NT2/D1 (cell line): ENCODE results near the gene DPP6.

ENCODE experiments used
- DNase-seq: peaks from one replicate; pipeline ENCODE4 v3.0.0-alpha.2; 2011; ENCODE audit warnings: low read depth, low spot score
- H3K27me3 ChIP-seq: 2 replicates; pipeline ENCODE4 v1.6.0; 2011; ENCODE audit warnings: mild to moderate bottlenecking; ENCODE audit not compliant: insufficient read length, insufficient read depth
- H3K36me3 ChIP-seq: 2 replicates; pipeline ENCODE4 v1.6.1; 2011; ENCODE audit warnings: mild to moderate bottlenecking, low read length, mixed read lengths; ENCODE audit not compliant: insufficient read depth, insufficient read length
- H3K4me1 ChIP-seq: 2 replicates; pipeline ENCODE4 v1.5.1; 2011; ENCODE audit not compliant: insufficient read depth, insufficient read length
- H3K4me3 ChIP-seq: 2 replicates; pipeline ENCODE4 v1.5.1; 2011; ENCODE audit warnings: low read depth; ENCODE audit not compliant: insufficient read length
- H3K9ac ChIP-seq: 2 replicates; pipeline ENCODE4 v1.6.0; 2011; ENCODE audit warnings: low read depth; ENCODE audit not compliant: insufficient read length
- H3K9me3 ChIP-seq: 2 replicates; pipeline ENCODE4 v1.5.1; 2011; ENCODE audit warnings: mild to moderate bottlenecking, low read length; ENCODE audit not compliant: insufficient read depth
- SUZ12 ChIP-seq: IDR thresholded peaks from 2 replicates; pipeline ENCODE4 v1.6.1; 2011; ENCODE audit not compliant: insufficient read length, insufficient read depth; ENCODE audit errors: extremely low read depth
- YY1 ChIP-seq: IDR thresholded peaks from 2 replicates; pipeline ENCODE4 v1.6.1; 2011; ENCODE audit not compliant: insufficient read length, insufficient read depth
- ZNF274 ChIP-seq: IDR thresholded peaks from 2 replicates; pipeline ENCODE4 v1.6.1; 2011; ENCODE audit warnings: mild to moderate bottlenecking, low read depth, low read length

DPP6 gene

GRCh38 chr7:154880513-154880912 lies 828.3 kb downstream of the DPP6 start:
- Histone ChIP-seq H3K36me3 (no peaks in the 10 kb centered on the region), H3K27me3 (no peaks in the 10 kb centered on the region), H3K4me1 (peaks cover 3% of the 10 kb centered on the region), H3K9me3 (peaks cover 9% of the 10 kb centered on the region; the same call in 1 of the 2 replicates), H3K9ac (no peak overlapping the region), H3K4me3 (no peak overlapping the region)
- DNase-seq, result no peak
- TF ChIP-seq YY1, result no peak
- no peak for TF ChIP-seq ZNF274

DNA sequence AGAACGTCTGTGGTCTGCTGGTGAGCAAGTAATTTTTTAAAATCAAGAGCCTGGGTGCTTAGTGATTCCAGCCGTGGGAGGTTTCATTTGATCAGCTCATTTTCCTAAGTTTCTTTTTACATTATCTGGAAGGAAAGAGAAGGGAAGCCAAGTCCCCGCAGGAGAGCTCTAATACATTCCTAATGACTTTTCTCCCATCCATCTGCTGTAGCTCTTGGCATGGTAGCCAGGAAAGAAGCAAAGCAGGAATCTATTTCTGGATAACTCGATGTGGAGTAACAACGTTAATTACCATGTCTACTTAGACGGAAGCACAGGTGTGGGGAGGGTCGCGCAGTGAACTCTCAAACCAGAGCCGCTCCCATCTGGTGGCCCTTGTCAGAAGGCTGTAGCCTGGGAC lies 828.8 kb downstream of the DPP6 start:
- H3K4me1 ChIP-seq, result peaks cover 3% of the 10 kb centered on the region
- no peaks in the 10 kb centered on the region for H3K27me3 ChIP-seq
- no peak overlapping the region for H3K9ac ChIP-seq
- DNase-seq, result no peak
- no peaks in the 10 kb centered on the region for H3K36me3 ChIP-seq
- H3K9me3 ChIP-seq, result peaks cover 9% of the 10 kb centered on the region; the same call in 1 of the 2 replicates
- no peak overlapping the region for H3K4me3 ChIP-seq
- no peak for TF ChIP-seq SUZ12
- no peak for TF ChIP-seq ZNF274

DNA sequence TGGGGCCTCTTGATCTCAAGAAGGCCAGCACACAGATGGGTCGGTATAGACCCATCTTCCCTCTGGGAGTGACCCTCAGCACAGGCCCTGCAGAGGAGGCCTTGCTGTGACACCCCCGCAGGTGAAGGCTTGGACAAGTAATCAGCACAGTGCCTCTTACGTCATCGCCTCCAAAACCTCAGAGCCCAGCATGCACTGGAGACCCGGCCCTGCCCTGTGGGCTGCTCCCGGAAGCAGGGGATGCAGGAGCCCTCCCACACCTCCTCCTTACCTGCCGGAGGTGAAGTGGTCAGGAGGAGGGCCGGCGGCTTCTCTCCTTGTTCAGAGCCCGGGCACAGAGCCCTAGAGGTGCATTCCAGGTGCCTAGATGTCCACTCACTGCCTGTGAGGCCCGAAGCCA lies 829.3 kb downstream of the DPP6 start:
- H3K9me3 ChIP-seq, result peaks cover 9% of the 10 kb centered on the region; the same call in 1 of the 2 replicates
- TF ChIP-seq ZNF274 (no peak), YY1 (no peak), SUZ12 (no peak)
- H3K9ac ChIP-seq, result no peak overlapping the region
- no peak for DNase-seq
- no peaks in the 10 kb centered on the region for H3K27me3 ChIP-seq
- no peak overlapping the region for H3K4me3 ChIP-seq
- H3K4me1 ChIP-seq, result peaks cover 3% of the 10 kb centered on the region
- H3K36me3 ChIP-seq, result no peaks in the 10 kb centered on the region

DNA sequence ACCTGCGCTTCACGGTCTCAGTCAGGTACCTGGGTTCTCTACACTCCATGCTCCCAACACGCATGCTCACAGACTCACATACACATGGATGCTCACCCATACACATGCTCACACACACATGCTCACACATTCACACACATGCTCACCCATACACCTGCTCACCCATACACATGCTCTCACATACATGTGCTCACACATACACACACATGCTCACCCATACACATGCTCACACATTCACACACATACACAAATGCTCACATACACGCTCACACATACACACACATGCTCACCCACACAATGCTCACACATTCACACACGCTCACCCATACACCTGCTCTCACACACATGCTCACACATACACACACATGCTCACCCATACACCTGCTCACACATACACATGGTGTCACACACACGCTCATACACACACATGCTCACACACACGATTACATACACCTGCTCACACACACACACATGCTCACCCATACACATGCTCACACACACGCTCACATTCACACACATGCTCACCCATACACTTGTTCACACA lies 830.8 kb downstream of the DPP6 start:
- H3K4me3 ChIP-seq, result no peak overlapping the region
- H3K9me3 ChIP-seq, result peaks cover 9% of the 10 kb centered on the region; the same call in 1 of the 2 replicates
- H3K27me3 ChIP-seq, result no peaks in the 10 kb centered on the region
- DNase-seq, result no peak
- no peaks in the 10 kb centered on the region for H3K36me3 ChIP-seq
- H3K4me1 ChIP-seq, result peaks cover 3% of the 10 kb centered on the region
- no peak overlapping the region for H3K9ac ChIP-seq
- no peak for TF ChIP-seq SUZ12
- TF ChIP-seq YY1, result no peak
- TF ChIP-seq ZNF274, result no peak

GRCh38 chr7:154884348-154884920 lies 832.2 kb downstream of the DPP6 start:
- Histone ChIP-seq H3K27me3 (no peaks in the 10 kb centered on the region), H3K36me3 (no peaks in the 10 kb centered on the region), H3K4me1 (peaks cover 3% of the 10 kb centered on the region), H3K9ac (no peak overlapping the region), H3K9me3 (peaks cover 9% of the 10 kb centered on the region; the same call in 1 of the 2 replicates), H3K4me3 (no peak overlapping the region)
- no peak for TF ChIP-seq ZNF274
- TF ChIP-seq SUZ12, result no peak
- no peak for TF ChIP-seq YY1
- DNase-seq, result no peak

GRCh38 chr7:154886591-154886990 lies 834.4 kb downstream of the DPP6 start:
- Histone ChIP-seq H3K27me3 (no peaks in the 10 kb centered on the region), H3K36me3 (no peaks in the 10 kb centered on the region), H3K4me1 (peaks cover 3% of the 10 kb centered on the region), H3K9me3 (peaks cover 9% of the 10 kb centered on the region; the same call in 1 of the 2 replicates), H3K9ac (no peak overlapping the region), H3K4me3 (no peak overlapping the region)
- TF ChIP-seq YY1 (no peak), ZNF274 (no peak), SUZ12 (no peak)
- no peak for DNase-seq

- H3K27me3 ChIP-seq, result no peaks in the 10 kb centered on the region
- no peak overlapping the region for H3K4me3 ChIP-seq
- TF ChIP-seq ZNF274 (no peak), SUZ12 (no peak), YY1 (no peak)
- no peaks in the 10 kb centered on the region for H3K36me3 ChIP-seq
- no peak for DNase-seq
- H3K4me1 ChIP-seq, result peaks cover 3% of the 10 kb centered on the region
- H3K9ac ChIP-seq, result no peak overlapping the region
- H3K9me3 ChIP-seq, result peaks cover 3% of the 10 kb centered on the region; the same call in 1 of the 2 replicates
Observed at GRCh38 chr7:154888690-154889089, 836.5 kb downstream of the DPP6 start.
